GM12878 (cell line): ENCODE measurements around the gene MROH2A. TPM values are rescaled to one million over a fixed set of nuclear protein-coding genes. Genes with fewer than 3 reads are reported as not detected.

ENCODE experiments used
- ATAC-seq: fragments of 200-7000 bp; cut with Tn5 transposase; 3 replicates; pipeline ENCODE4 v1.9.1; 2020; ENCODE audit warnings: mild to moderate bottlenecking, moderate library complexity
- BruUV-seq: library from RNA; stranded (reverse); fragments of 400-500 nt; replicated peaks from 2 replicates; lab custom pipeline; 2021; lab: Mats Ljungman, UMichigan
- CTCF ChIA-PET: fragments of 300-600 bp; sonication (Branson Sonifier 250); formaldehyde crosslinking; extraction: SDS; loops from one replicate; lab custom pipeline; 2021; ENCODE audit warnings: inconsistent platforms; lab: Yijun Ruan, JAX
- POLR2A ChIA-PET: fragments of 350-600 bp; formaldehyde crosslinking; extraction: SDS; loops from one replicate; lab custom pipeline; 2021; ENCODE audit warnings: inconsistent platforms; lab: Charles Lee
- RAD21 ChIA-PET: fragments of 300-600 bp; sonication (Branson Sonifier 250); formaldehyde crosslinking; loops from one replicate; lab custom pipeline; 2023; ENCODE audit warnings: antibody characterized with exemption; ENCODE audit not compliant: unreplicated experiment; lab: Charles Lee
- SMC1A ChIA-PET: fragments of 300-600 bp; sonication (Branson Sonifier 250); formaldehyde crosslinking; loops from one replicate; lab custom pipeline; 2023; ENCODE audit not compliant: unreplicated experiment, uncharacterized antibody; lab: Charles Lee
- DNase-seq: peaks from one replicate; pipeline ENCODE4 v3.0.0-alpha.2; 2011; ENCODE audit warnings: low read depth, low spot score
- FAIRE-seq: peaks from 3 replicates; lab custom pipeline; 2011; peaks lifted over from hg19 to GRCh38; lab: Jason Lieb, UNC
- H2AFZ ChIP-seq: 2 replicates; pipeline ENCODE4 v1.6.0; 2011; ENCODE audit warnings: low read depth, low read length, control low read depth; ENCODE audit not compliant: control insufficient read depth
- H3K27ac ChIP-seq: 2 replicates; pipeline ENCODE4 v1.5.1; 2011; ENCODE audit warnings: control low read depth; ENCODE audit not compliant: control insufficient read depth, insufficient read depth
- H3K27me3 ChIP-seq, 2 experiments: replicated peaks in 1 of 2; 2 replicates each; pipeline versions ENCODE4 v1.6.0 to v1.6.1; 2011; ENCODE audit warnings: low read length in 1 of 2; ENCODE audit not compliant: control insufficient read depth in 2 of 2, insufficient read depth in 2 of 2
- H3K36me3 ChIP-seq, 2 experiments: 2 replicates each; pipeline ENCODE4 v1.5.1; 2011; ENCODE audit warnings: low read length in 1 of 2; ENCODE audit not compliant: control insufficient read depth in 2 of 2, insufficient read depth in 2 of 2
- H3K4me1 ChIP-seq: 2 replicates; pipeline ENCODE4 v1.6.1; 2011; ENCODE audit warnings: mild to moderate bottlenecking, low read length, moderate library complexity, mixed read lengths; ENCODE audit not compliant: control insufficient read depth, insufficient read depth
- H3K4me2 ChIP-seq: 2 replicates; pipeline ENCODE4 v1.6.0; 2011; ENCODE audit warnings: control low read depth; ENCODE audit not compliant: control insufficient read depth, insufficient read depth
- H3K4me3 ChIP-seq: fragments of 200-600 bp; sonication (generic); 2 replicates; pipeline ENCODE4 v1.5.1; 2016
- H3K79me2 ChIP-seq: 2 replicates; pipeline ENCODE4 v1.6.0; 2011; ENCODE audit warnings: low read length; ENCODE audit not compliant: control insufficient read depth, insufficient read depth
- H3K9ac ChIP-seq: 2 replicates; pipeline ENCODE4 v1.8.0; 2011; ENCODE audit warnings: low read length, control low read depth, mixed read lengths; ENCODE audit not compliant: control insufficient read depth, insufficient read depth
- H3K9me3 ChIP-seq: replicated peaks from 3 replicates; pipeline ENCODE4 v1.5.1; 2011; ENCODE audit warnings: mild to moderate bottlenecking, low read length; ENCODE audit not compliant: control insufficient read depth, insufficient read depth
- H4K20me1 ChIP-seq: 2 replicates; pipeline ENCODE4 v1.6.0; 2011; ENCODE audit not compliant: control insufficient read depth, insufficient read depth
- CHD4 ChIP-seq: fragments of 200-600 bp; sonication (generic); IDR thresholded peaks from 2 replicates; pipeline ENCODE4 v1.6.1; 2016; ENCODE audit warnings: mild to moderate bottlenecking
- E2F4 ChIP-seq: IDR thresholded peaks from 2 replicates; pipeline ENCODE4 v1.6.1; 2012; ENCODE audit warnings: low read depth, low read length, improper control_type of control experiment
- NFIC ChIP-seq: IDR thresholded peaks from 2 replicates; pipeline ENCODE4 v1.6.1; 2012; ENCODE audit warnings: low read depth, mild to moderate bottlenecking, inconsistent platforms, low read length, moderate library complexity
- NR2C2 ChIP-seq: IDR thresholded peaks from 2 replicates; pipeline ENCODE4 v1.6.1; 2011; ENCODE audit warnings: borderline replicate concordance, low read depth; ENCODE audit not compliant: control insufficient read depth, insufficient read length
- RB1 ChIP-seq: fragments of 450-650 bp; formaldehyde crosslinking; IDR thresholded peaks from 2 replicates; pipeline ENCODE4 v1.6.1; 2017; ENCODE audit warnings: mild to moderate bottlenecking, borderline replicate concordance
- SKIL ChIP-seq: fragments of 450-650 bp; IDR thresholded peaks from 2 replicates; pipeline ENCODE4 v1.6.1; 2017; ENCODE audit warnings: mild to moderate bottlenecking, low read depth, inconsistent platforms; ENCODE audit not compliant: poor library complexity, severe bottlenecking
- STAT3 ChIP-seq: IDR thresholded peaks from 2 replicates; pipeline ENCODE4 v1.6.1; 2011; ENCODE audit warnings: low read depth, low read length, improper control_type of control experiment
- SUPT20H ChIP-seq: IDR thresholded peaks from 2 replicates; pipeline ENCODE4 v1.6.1; 2011; ENCODE audit warnings: low read depth, mild to moderate bottlenecking, low read length, moderate library complexity, borderline replicate concordance; ENCODE audit not compliant: control insufficient read depth
- ZNF592 ChIP-seq: fragments of 450-650 bp; IDR thresholded peaks from 2 replicates; pipeline ENCODE4 v1.6.1; 2017; ENCODE audit warnings: mild to moderate bottlenecking, moderate library complexity
- WGBS: methylation state at CpG from one replicate; pipeline ENCODE4 v1.1.6; 2016; ENCODE audit warnings: low lambda C conversion rate; ENCODE audit not compliant: insufficient replicate concordance, insufficient coverage; ENCODE audit errors: missing lambda C conversion rate; 5-methylcytosine and 5-hydroxymethylcytosine counted together
- in situ Hi-C: fragments of 300-500 bp; cut with MboI; formaldehyde crosslinking; loops from 9 replicates; pipeline ENCODE4 v1.14.3; 2018; ENCODE audit warnings: mixed read lengths
- intact Hi-C: fragments of 100-400 bp; cut with micrococcal nuclease; formaldehyde crosslinking; loops from one replicate; pipeline ENCODE4 v1.14.2; 2022; ENCODE audit not compliant: unreplicated experiment
- polyA plus RNA-seq, 11 experiments: library from polyadenylated mRNA; depleted of rRNA in 4 of 11; unstranded in 6 of 11; stranded (reverse) in 5 of 11; fragments of >200 nt; fragmentation: Nextera tagmentation in 4 of 11; fragmentation: Illumina TruSeq in 1 of 11; extraction: Ambion mirVana in 4 of 11; extraction: Trizol in 1 of 11; gene quantifications; 1 replicate in 1 of 11; 2 replicates in 10 of 11; pipeline versions ENCODE4 v1.2.1 to v1.2.3, GENCODE V29; 2011 to 2016; ENCODE audit warnings: inconsistent platforms in 2 of 11, missing spikeins in 2 of 11, low read depth in 1 of 11
- total RNA-seq, 4 experiments: library from RNA; depleted of rRNA in 3 of 4; stranded (reverse); fragments of >200 nt in 3 of 4; fragmentation: Illumina TruSeq in 1 of 4; extraction: Trizol in 1 of 4; gene quantifications; 2 replicates each; pipeline versions ENCODE4 v1.2.1 to v1.2.3, GENCODE V29; 2013 to 2021
- TF ChIP-seq, protein P1 (sequence below): fragments of 450-650 bp; IDR thresholded peaks from 2 replicates; pipeline ENCODE4 v1.6.1; 2016; ENCODE audit warnings: mild to moderate bottlenecking, moderate library complexity, borderline replicate concordance

MROH2A gene
- total and polyA plus RNA-seq, 10 of the 15 experiments (the other 5 are each of a cell fraction or from before 2014, with no cell fraction given), result not detected

DNA sequence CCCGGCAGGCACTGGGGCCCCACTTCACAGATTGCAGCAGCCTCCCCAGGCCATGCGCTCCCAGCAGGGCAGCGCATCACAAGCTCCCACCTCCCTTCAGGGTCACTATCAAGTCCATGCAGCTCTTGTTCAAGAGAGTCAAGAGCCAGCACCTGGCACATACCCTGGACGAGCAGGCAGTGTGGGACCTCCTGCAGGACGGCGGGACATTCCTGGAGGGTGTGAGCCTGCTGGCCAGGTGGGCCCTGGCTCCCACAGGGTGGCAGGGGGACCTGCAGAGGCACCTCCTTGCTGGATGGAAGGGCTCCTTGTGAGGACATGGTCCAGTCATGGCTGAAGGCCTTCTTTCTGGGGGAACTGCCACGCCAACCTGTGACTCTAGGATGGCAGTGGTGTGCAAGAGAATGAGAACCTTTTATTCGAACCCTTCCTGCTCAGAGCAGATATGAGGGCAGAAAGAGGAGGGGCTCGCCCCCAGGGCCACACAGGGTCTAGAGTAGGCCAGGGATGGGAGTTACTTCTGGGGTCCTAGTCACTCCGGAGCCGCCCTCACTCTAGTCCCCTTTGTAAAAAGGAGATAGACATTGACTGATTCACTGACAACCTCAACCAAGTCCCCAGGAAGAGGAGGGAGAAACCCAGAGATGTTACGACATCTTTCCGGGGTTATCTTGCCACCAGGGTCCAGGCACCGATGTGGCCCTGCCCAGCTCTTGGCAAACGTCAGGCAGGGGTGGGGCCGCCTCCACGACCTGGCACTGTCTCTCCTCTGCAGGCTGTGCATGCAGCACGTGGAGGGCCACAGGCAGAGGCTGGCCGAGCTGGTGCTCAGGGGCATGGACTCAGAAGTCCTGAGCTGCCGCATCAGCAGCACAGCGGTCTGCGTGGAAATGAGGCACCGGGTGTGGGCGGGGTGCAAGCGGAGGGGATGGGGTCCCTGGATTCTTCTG is 44.9 kb downstream of the MROH2A start:
- ATAC-seq (no peak), FAIRE-seq (no peak), DNase-seq (no peak)
- CTCF ChIA-PET, result no interaction called here
- no peaks in the 10 kb centered on the region for H3K79me2 ChIP-seq
- no peak overlapping the region for H3K27ac ChIP-seq
- H3K4me2 ChIP-seq, result no peak overlapping the region
- no peak overlapping the region for H3K9ac ChIP-seq
- RAD21 ChIA-PET, result no interaction called here
- H3K9me3 ChIP-seq, result no peaks in the 10 kb centered on the region
- no TSS peak for BruUV-seq
- no peaks in the 10 kb centered on the region for H4K20me1 ChIP-seq
- H2AFZ ChIP-seq, result no peak overlapping the region
- no peaks in the 10 kb centered on the region; a peak in 3 of 4 replicates for H3K27me3 ChIP-seq
- POLR2A ChIA-PET, result no interaction called here
- no peaks in the 10 kb centered on the region for H3K4me1 ChIP-seq
- WGBS, result 45% methylated on average over 25 of the region's 25 CpGs
- SMC1A ChIA-PET, result no interaction called here
- no peak overlapping the region for H3K4me3 ChIP-seq
- intact Hi-C loops (no loop called here), in situ Hi-C loops (no loop called here)
- H3K36me3 ChIP-seq, result no peaks in the 10 kb centered on the region
- TF ChIP-seq NR2C2, result no peak
- TF ChIP-seq CHD4, result no peak
- TF ChIP-seq SKIL, result no peak
- TF ChIP-seq STAT3, result no peak
- TF ChIP-seq E2F4, result no peak
- TF ChIP-seq SUPT20H, result no peak
- TF ChIP-seq, protein P1, sequence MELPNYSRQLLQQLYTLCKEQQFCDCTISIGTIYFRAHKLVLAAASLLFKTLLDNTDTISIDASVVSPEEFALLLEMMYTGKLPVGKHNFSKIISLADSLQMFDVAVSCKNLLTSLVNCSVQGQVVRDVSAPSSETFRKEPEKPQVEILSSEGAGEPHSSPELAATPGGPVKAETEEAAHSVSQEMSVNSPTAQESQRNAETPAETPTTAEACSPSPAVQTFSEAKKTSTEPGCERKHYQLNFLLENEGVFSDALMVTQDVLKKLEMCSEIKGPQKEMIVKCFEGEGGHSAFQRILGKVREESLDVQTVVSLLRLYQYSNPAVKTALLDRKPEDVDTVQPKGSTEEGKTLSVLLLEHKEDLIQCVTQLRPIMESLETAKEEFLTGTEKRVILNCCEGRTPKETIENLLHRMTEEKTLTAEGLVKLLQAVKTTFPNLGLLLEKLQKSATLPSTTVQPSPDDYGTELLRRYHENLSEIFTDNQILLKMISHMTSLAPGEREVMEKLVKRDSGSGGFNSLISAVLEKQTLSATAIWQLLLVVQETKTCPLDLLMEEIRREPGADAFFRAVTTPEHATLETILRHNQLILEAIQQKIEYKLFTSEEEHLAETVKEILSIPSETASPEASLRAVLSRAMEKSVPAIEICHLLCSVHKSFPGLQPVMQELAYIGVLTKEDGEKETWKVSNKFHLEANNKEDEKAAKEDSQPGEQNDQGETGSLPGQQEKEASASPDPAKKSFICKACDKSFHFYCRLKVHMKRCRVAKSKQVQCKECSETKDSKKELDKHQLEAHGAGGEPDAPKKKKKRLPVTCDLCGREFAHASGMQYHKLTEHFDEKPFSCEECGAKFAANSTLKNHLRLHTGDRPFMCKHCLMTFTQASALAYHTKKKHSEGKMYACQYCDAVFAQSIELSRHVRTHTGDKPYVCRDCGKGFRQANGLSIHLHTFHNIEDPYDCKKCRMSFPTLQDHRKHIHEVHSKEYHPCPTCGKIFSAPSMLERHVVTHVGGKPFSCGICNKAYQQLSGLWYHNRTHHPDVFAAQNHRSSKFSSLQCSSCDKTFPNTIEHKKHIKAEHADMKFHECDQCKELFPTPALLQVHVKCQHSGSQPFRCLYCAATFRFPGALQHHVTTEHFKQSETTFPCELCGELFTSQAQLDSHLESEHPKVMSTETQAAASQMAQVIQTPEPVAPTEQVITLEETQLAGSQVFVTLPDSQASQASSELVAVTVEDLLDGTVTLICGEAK, result no peak
- no peak for TF ChIP-seq RB1
- no peak for TF ChIP-seq ZNF592
- TF ChIP-seq NFIC, result no peak
